HUDEP-2 (cell line): ENCODE data around the gene PLEK2.
"Not testable (repeated sequence)": the region's sequence is repeated elsewhere in the genome, so short reads cannot be mapped to it uniquely, and the experiment has no call there.

Experiments used
- DNase-seq, 76 experiments: peaks; one replicate each; lab custom pipeline; 2025; ENCODE audit not compliant: unreplicated experiment in 76 of 76; lab: John Stamatoyannopoulos, UW

PLEK2 gene

GRCh38 chr14:67429510-67430205 lies 17.7 kb upstream of the PLEK2 start:
- no peak for DNase-seq

- DNase-seq, result peak in 1 of 76 experiments; percentile 4
These were observed 16.6 kb upstream of the PLEK2 start for GRCh38 chr14:67428501-67429031.

DNA sequence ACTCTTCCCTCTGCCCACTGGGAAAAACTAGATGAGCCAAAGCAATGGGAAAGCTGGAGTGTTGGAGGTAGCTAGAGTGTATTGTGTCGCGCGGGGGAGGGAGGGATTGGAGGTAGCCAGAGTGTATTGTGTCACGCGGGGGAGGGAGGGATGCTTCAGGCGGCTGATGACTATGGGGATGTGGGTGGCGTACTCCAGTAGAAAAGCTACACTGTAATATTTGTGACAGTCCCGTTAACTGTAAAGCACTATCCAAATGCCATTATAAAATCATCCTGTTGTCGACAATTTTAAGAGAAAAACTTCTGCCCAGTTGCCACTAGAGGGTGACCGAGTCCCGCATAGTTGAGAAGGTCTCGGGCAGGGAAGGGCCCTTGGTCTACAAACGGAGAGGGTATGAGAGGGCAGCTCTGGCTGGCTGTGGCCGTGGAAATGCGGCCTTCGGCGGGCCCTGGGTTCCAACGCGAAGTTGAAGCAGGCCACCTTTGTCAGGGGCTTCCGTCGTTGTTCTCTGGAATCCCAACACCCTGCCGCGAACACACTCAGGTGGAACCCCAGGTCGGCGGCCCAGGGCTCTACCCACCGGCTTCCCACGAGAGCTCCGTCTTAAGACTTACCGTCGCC lies 15.1 kb upstream of the PLEK2 start:
- peak in 71 of 76 experiments; percentile 12 to 79 (median 57) for DNase-seq

- DNase-seq, result peak in 29 of 76 experiments; percentile 8 to 58 (median 28)
These were observed 14.2 kb upstream of the PLEK2 start for GRCh38 chr14:67426161-67426560.

- DNase-seq, result peak in 48 of 76 experiments; percentile 4 to 62 (median 38)
These were observed 13.6 kb upstream of the PLEK2 start for GRCh38 chr14:67425608-67426007.

DNA sequence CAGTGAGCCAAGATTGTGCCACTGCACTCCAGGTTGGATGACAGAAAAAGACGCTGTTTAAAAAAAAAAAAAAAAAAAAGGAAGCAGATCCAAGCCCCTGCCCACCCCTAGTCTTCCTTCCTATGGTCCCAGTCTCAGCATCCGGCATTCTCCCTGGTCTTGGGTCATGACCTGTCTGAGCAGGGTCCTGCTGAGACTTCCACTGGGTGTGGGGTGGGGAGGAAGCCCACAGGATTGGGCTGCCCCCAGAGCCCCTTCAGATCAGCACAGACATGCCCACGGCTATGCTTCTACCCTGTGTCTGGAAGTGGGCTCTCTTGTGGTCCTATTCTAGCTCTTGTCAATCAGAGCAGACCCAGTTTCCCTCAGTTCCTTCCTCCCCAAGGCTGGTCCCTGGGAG lies 12.6 kb upstream of the PLEK2 start:
- no peak for DNase-seq

GRCh38 chr14:67423424-67423823 lies 11.5 kb upstream of the PLEK2 start:
- DNase-seq, result no peak

DNA sequence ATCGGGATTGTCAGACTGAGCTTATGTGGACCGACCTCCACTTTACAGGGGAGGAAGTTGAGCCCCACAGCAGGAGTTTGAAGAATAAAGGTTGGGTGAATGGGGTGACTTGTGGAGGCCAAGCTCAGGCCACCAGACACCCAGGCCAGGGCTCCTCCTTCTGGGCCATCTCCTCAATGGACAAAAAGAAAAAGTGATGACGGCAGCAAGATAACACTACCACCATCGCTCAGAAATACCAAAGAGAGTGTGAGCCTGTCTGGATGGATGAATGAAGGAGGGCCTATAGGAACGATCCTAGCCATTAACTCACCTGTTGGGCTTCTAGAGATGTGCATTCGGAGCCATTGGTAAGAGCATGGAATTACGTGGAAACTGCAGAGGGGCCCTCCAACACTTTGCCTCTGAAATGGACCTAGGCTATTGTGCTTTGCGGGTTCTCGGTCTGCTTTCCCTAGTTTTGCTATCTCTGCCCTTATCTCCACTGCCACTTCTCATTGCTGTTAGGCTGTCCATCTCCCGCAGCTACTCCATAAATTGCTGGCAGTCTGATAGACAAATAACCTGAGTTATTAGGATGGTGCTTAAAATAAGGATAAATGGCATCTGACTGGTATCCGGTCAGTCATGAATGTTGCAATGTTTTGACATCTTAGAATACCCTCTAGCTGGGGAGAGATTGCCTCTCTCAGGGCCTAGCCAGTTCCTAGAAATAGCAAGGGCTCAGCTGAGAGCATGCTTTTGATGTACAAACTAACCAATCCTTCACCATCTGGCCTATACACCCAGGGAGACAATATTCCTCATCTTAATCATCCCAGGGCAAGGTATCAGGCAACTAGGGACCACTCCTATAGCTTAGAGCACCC lies 9.6 kb upstream of the PLEK2 start:
- no peak for DNase-seq

- peak in 44 of 76 experiments; percentile 2 to 67 (median 36) for DNase-seq
These were observed 8.3 kb upstream of the PLEK2 start for GRCh38 chr14:67420102-67420739.

DNA sequence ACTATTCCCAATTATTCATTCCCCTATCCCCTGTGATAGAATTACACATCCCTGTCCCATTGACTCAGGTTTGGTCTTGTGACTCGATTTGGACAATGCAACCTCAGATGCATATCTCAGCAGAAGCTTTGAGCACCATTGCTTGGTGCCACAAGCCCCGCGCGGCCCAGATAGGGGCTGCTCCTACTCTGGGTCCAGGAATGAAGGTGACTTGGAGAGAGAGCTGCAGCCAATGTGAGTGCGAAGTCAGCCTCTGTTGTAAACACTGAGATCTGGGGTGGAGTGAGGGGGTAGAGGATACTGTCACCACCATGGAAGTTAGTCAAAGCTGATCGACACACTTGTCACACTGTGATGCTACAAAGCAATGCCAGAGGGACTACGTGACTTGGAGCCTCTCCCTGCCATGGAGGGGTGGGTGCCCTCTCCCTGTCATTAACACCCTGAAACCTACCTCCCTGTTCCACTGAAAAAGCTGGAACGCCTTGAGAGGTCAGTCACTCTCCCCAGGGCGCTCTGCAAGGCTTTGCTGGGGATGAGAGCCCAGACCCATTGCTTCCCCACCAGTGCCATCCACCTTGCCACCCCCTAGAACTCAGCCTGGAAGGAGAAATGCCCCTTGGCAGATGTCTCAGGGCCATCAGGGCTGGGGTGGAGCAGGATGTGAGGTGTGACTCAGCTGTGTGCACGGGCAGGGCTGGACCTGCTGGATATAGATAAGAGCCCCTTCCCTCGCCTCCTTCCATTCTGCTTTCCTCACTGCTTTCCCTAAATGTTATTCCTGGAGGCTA lies 6.6 kb upstream of the PLEK2 start:
- DNase-seq, result peak in 75 of 76 experiments; percentile 30 to 90 (median 79)

- DNase-seq, result no peak
These were observed 5.7 kb upstream of the PLEK2 start for GRCh38 chr14:67417633-67418032.

- no peak for DNase-seq
These were observed 4.8 kb upstream of the PLEK2 start for GRCh38 chr14:67416810-67417209.

GRCh38 chr14:67416085-67416484 lies 4.1 kb upstream of the PLEK2 start:
- peak in 71 of 76 experiments; percentile 6 to 82 (median 57) for DNase-seq

GRCh38 chr14:67415610-67416009 lies 3.6 kb upstream of the PLEK2 start:
- not testable (repeated sequence) for DNase-seq

DNA sequence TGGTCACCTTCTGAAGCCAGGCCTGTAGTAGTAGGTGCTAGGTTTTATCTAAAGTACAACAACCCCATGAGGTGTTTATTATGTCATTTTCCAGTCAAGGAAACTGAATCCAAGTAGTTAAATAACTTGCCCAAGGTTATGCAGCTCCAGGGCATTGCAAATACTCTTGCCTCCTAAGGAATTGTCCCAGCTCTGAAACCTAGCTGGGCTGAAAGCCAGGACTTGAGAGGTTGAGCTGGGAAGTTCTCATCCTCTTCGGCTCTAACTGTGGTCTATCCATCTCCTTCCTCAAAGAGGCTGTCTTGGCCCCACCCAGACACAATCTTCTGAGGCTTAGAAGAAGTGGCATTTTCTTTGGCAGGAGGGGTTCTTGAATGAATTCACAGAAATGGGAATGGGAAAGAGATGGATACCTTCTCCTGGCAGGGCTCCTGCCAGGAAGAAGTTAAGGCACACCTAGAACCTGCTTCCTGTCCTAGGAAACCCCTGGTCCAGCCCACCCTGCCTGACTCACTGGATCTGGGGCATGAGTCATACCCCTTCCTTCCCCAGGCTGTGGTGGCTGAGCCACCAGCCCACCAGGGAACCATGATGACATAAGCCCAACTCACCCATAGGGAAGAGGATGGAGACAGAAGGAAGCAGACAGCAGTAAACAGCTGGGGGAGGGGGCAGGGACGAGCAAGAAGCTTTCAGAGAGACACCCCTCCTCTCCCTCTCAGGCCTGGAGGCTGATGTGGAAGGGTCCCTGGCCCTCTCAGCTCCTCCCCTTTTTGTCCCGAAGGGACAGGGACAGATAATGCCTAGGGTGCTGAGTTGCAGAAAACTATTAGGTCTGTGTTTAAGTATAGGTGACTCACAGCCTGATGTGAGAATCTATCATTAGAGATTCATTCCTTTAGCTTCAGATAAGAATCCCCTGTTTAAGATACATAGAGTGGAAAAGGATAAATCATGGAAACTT lies 2.1 kb upstream of the PLEK2 start:
- DNase-seq, result peak in 15 of 76 experiments; percentile 5 to 38 (median 20)

DNA sequence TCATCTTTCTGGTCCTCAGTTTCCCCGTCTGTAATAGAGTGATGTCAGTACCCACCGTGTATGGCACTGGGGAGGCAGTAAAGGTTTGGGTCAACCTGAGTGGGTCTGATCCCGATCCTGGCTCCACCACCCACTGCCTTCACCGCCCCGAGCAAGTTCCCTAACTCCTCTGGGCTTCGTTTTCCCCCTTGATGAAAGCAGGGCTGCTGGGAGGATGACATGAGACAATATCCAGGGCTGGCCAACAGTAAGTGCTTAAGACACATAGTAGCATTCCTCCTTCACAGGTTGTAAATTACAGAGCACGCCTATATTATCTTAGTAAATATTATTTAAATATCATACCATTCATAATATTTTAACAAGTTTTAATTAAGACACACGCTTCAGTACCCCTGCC lies 595 bp downstream of the PLEK2 start:
- peak in 1 of 76 experiments; percentile 15 for DNase-seq

DNA sequence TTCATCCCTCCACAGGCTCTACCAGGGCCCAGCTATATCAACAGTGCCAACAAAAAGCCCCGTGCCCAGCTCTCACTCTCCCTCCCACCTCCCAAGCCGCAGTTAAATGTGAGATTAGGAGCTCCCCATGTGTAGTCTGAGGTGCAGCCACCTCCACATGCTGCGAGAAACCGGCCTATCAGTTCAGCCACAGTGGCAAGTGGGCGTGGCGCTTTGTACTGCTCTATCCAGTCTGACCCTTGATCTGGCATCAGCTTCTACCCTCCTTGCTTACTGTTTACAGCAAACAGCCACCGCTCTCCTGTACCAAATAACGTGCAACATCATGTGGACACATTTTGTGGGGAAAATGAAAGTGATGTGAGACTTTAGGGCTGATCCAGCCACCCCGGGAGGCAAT lies 1.7 kb downstream of the PLEK2 start:
- peak in 74 of 76 experiments; percentile 30 to 90 (median 76) for DNase-seq

- no peak for DNase-seq
These were observed 2.5 kb downstream of the PLEK2 start for GRCh38 chr14:67409461-67409860.
